GM12865 (cell line): ENCODE data around the gene LIAS.

Source experiments
- DNase-seq: peaks from one replicate; pipeline ENCODE4 v3.0.0; 2010; ENCODE audit warnings: low read depth
- H3K4me3 ChIP-seq: 2 replicates; pipeline ENCODE4 v1.5.1; 2011; ENCODE audit warnings: mild to moderate bottlenecking, low read depth, low read length, control low read depth
- CTCF ChIP-seq: IDR thresholded peaks from 2 replicates; pipeline ENCODE4 v1.5.1; 2011; ENCODE audit warnings: low read length, control low read depth, low read depth, inconsistent platforms; ENCODE audit not compliant: insufficient read depth; ENCODE audit errors: missing control alignments

LIAS gene

GRCh38 chr4:39484582-39485272 lies 25.9 kb downstream of the LIAS start:
- H3K4me3 ChIP-seq: no peak overlapping the region
- DNase-seq: no peak
- TF ChIP-seq CTCF: no peak

GRCh38 chr4:39486221-39486804 lies 27.5 kb downstream of the LIAS start:
- H3K4me3 ChIP-seq: no peak overlapping the region
- no peak for DNase-seq
- no peak for TF ChIP-seq CTCF

- no peak overlapping the region for H3K4me3 ChIP-seq
- no peak for TF ChIP-seq CTCF
- DNase-seq: no peak
Observed at GRCh38 chr4:39490322-39490721, 31.5 kb downstream of the LIAS start.

GRCh38 chr4:39494354-39494753 lies 35.5 kb downstream of the LIAS start:
- TF ChIP-seq CTCF: no peak
- no peak for DNase-seq

GRCh38 chr4:39495446-39496213 lies 36.8 kb downstream of the LIAS start:
- H3K4me3 ChIP-seq: no peak overlapping the region
- DNase-seq: no peak
- no peak for TF ChIP-seq CTCF

More at GRCh38 chr4:39494354-39494753, 35.5 kb downstream of the LIAS start:
- no peak overlapping the region for H3K4me3 ChIP-seq

GRCh38 chr4:39497909-39498726 lies 39.3 kb downstream of the LIAS start:
- no peak for TF ChIP-seq CTCF
- no peak for DNase-seq
- H3K4me3 ChIP-seq: no peak overlapping the region
